IMR-90 (cell line): ENCODE results near the gene TRIM2. TPM values are rescaled to one million over a fixed set of nuclear protein-coding genes. Genes with fewer than 3 reads are reported as not detected.

Experiments
- ATAC-seq: fragments of 200-7000 bp; cut with Tn5 transposase; 2 replicates; pipeline ENCODE4 v1.9.1; 2020; ENCODE audit warnings: low read depth, mild to moderate bottlenecking, moderate library complexity
- Bru-seq: library from RNA; stranded (reverse); fragments of 400-500 nt; gene quantifications from one replicate; lab custom pipeline; 2021; lab: Mats Ljungman, UMichigan
- BruChase-seq, 2 experiments: library from RNA; stranded (reverse); fragments of 400-500 nt; gene quantifications; one replicate each; lab custom pipeline; 2021; lab: Mats Ljungman, UMichigan
- BruUV-seq: library from RNA; stranded (reverse); fragments of 400-500 nt; replicated peaks from 2 replicates; lab custom pipeline; 2021; lab: Mats Ljungman, UMichigan
- CTCF ChIA-PET: fragments of 300-600 bp; formaldehyde crosslinking; extraction: SDS; loops from one replicate; lab custom pipeline; 2021; ENCODE audit warnings: antibody characterized with exemption; lab: Yijun Ruan, JAX
- POLR2A ChIA-PET: fragments of 300-600 bp; sonication (Branson Sonifier 250); formaldehyde crosslinking; loops from one replicate; lab custom pipeline; 2022; ENCODE audit warnings: antibody characterized with exemption; ENCODE audit not compliant: unreplicated experiment; lab: Charles Lee
- DNase-seq: peaks from one replicate; pipeline ENCODE4 v3.0.0; 2013
- H2AFZ ChIP-seq: replicated peaks from 2 replicates; pipeline ENCODE3; 2013; ENCODE audit warnings: low read length, mild to moderate bottlenecking; ENCODE audit not compliant: poor library complexity
- H2AK5ac ChIP-seq: 2 replicates; pipeline ENCODE4 v1.6.1; 2013; ENCODE audit warnings: low read depth, low read length, inconsistent platforms
- H2AK9ac ChIP-seq: replicated peaks from 2 replicates; pipeline ENCODE3; 2013; ENCODE audit warnings: mild to moderate bottlenecking, low read depth, low read length, moderate library complexity; ENCODE audit not compliant: poor library complexity
- H2BK120ac ChIP-seq: 2 replicates; pipeline ENCODE4 v1.6.1; 2013; ENCODE audit warnings: low read depth, low read length, inconsistent platforms
- H2BK15ac ChIP-seq: 3 replicates; pipeline ENCODE4 v1.6.1; 2013; ENCODE audit warnings: low read depth, low read length, inconsistent platforms
- H2BK20ac ChIP-seq: 2 replicates; pipeline ENCODE4 v1.6.1; 2013; ENCODE audit warnings: low read depth, mild to moderate bottlenecking, inconsistent platforms, low read length, moderate library complexity
- H2BK5ac ChIP-seq: 2 replicates; pipeline ENCODE4 v1.6.1; 2013; ENCODE audit warnings: mild to moderate bottlenecking, low read depth, low read length, inconsistent platforms; ENCODE audit not compliant: poor library complexity, severe bottlenecking
- H3K14ac ChIP-seq: replicated peaks from 2 replicates; pipeline ENCODE4 v1.6.1; 2013; ENCODE audit warnings: low read depth, low read length, inconsistent platforms
- H3K18ac ChIP-seq: 2 replicates; pipeline ENCODE4 v1.6.1; 2013; ENCODE audit warnings: low read depth, low read length, control low read depth
- H3K23ac ChIP-seq: 2 replicates; pipeline ENCODE4 v1.6.1; 2013; ENCODE audit warnings: low read depth, low read length, inconsistent platforms
- H3K27ac ChIP-seq: 2 replicates; pipeline ENCODE4 v1.5.1; 2013; ENCODE audit warnings: mild to moderate bottlenecking, control low read depth, low read length; ENCODE audit not compliant: insufficient read depth
- H3K27me3 ChIP-seq: 2 replicates; pipeline ENCODE4 v1.6.1; 2013; ENCODE audit warnings: low read length; ENCODE audit not compliant: control insufficient read depth, insufficient read depth
- H3K36me3 ChIP-seq: 2 replicates; pipeline ENCODE4 v1.6.1; 2013; ENCODE audit warnings: low read length, mixed read lengths; ENCODE audit not compliant: control insufficient read depth, insufficient read depth
- H3K4ac ChIP-seq: 2 replicates; pipeline ENCODE4 v1.6.1; 2013; ENCODE audit warnings: low read depth, low read length, inconsistent platforms
- H3K4me1 ChIP-seq: 2 replicates; pipeline ENCODE4 v1.6.1; 2013; ENCODE audit warnings: low read length, mixed read lengths; ENCODE audit not compliant: control insufficient read depth, insufficient read depth
- H3K4me2 ChIP-seq: 2 replicates; pipeline ENCODE4 v1.6.1; 2013; ENCODE audit warnings: low read depth, mild to moderate bottlenecking, control low read depth, low read length, moderate library complexity
- H3K4me3 ChIP-seq: 2 replicates; pipeline ENCODE4 v1.5.1; 2013; ENCODE audit warnings: low read depth, mild to moderate bottlenecking, control low read depth, low read length, moderate library complexity; ENCODE audit not compliant: insufficient read depth
- H3K56ac ChIP-seq: 2 replicates; pipeline ENCODE4 v1.6.1; 2013; ENCODE audit warnings: low read length, inconsistent platforms; ENCODE audit not compliant: insufficient read depth; ENCODE audit errors: extremely low read depth
- H3K79me1 ChIP-seq, 2 experiments: 2 replicates each; pipeline ENCODE4 v1.6.1; 2013; ENCODE audit warnings: low read length in 2 of 2, inconsistent platforms in 1 of 2, low read depth in 1 of 2
- H3K9ac ChIP-seq: 2 replicates; pipeline ENCODE4 v1.6.1; 2013; ENCODE audit warnings: low read depth, low read length, control low read depth
- H3K9me1 ChIP-seq: 2 replicates; pipeline ENCODE4 v1.6.1; 2013; ENCODE audit warnings: low read length, inconsistent platforms; ENCODE audit not compliant: insufficient read depth
- H3K9me3 ChIP-seq: 2 replicates; pipeline ENCODE4 v1.6.1; 2013; ENCODE audit warnings: low read length; ENCODE audit not compliant: control insufficient read depth, insufficient read depth
- H4K20me1 ChIP-seq: 2 replicates; pipeline ENCODE4 v1.6.1; 2013; ENCODE audit warnings: low read length, inconsistent platforms; ENCODE audit not compliant: insufficient read depth
- H4K5ac ChIP-seq: 2 replicates; pipeline ENCODE4 v1.6.1; 2013; ENCODE audit warnings: mild to moderate bottlenecking, low read depth, low read length, control low read depth
- H4K8ac ChIP-seq, 2 experiments: 2 replicates each; pipeline ENCODE4 v1.6.1; 2013; ENCODE audit warnings: low read depth in 2 of 2, low read length in 2 of 2, control low read depth in 1 of 2, inconsistent platforms in 1 of 2
- H4K91ac ChIP-seq: 2 replicates; pipeline ENCODE4 v1.6.1; 2013; ENCODE audit warnings: low read depth, low read length, inconsistent platforms; ENCODE audit not compliant: insufficient read depth
- BHLHE40 ChIP-seq: fragments of 150-350 bp; IDR thresholded peaks from 2 replicates; pipeline ENCODE4 v1.6.1; 2016; ENCODE audit warnings: mild to moderate bottlenecking, low read depth, low read length
- CEBPB ChIP-seq: IDR thresholded peaks from 2 replicates; pipeline ENCODE4 v1.6.1; 2012; ENCODE audit warnings: low read depth, low read length, improper control_type of control experiment
- CHD1 ChIP-seq: IDR thresholded peaks from 2 replicates; pipeline ENCODE4 v1.6.1; 2012; ENCODE audit warnings: low read depth, low read length, improper control_type of control experiment
- FOS ChIP-seq: fragments of 150-350 bp; IDR thresholded peaks from 2 replicates; pipeline ENCODE4 v1.6.1; 2016; ENCODE audit warnings: low read depth, low read length
- MAFK ChIP-seq: IDR thresholded peaks from 2 replicates; pipeline ENCODE4 v1.6.1; 2012; ENCODE audit warnings: low read depth, low read length, improper control_type of control experiment
- MAZ ChIP-seq: IDR thresholded peaks from 2 replicates; pipeline ENCODE4 v1.6.1; 2012; ENCODE audit warnings: low read depth, mild to moderate bottlenecking, low read length, improper control_type of control experiment, moderate library complexity, borderline replicate concordance
- MXI1 ChIP-seq: IDR thresholded peaks from 2 replicates; pipeline ENCODE4 v1.6.1; 2012; ENCODE audit warnings: low read depth, mild to moderate bottlenecking, low read length, moderate library complexity, borderline replicate concordance
- NFE2L2 ChIP-seq: fragments of 150-350 bp; IDR thresholded peaks from 2 replicates; pipeline ENCODE4 v1.6.1; 2016; ENCODE audit warnings: low read depth, mild to moderate bottlenecking, low read length
- POLR2A ChIP-seq: IDR thresholded peaks from 2 replicates; pipeline ENCODE4 v1.6.1; 2012; ENCODE audit warnings: mild to moderate bottlenecking, low read depth, low read length
- RAD21 ChIP-seq: IDR thresholded peaks from 2 replicates; pipeline ENCODE4 v1.6.1; 2012; ENCODE audit warnings: low read length, improper control_type of control experiment
- RCOR1 ChIP-seq: IDR thresholded peaks from 2 replicates; pipeline ENCODE4 v1.6.1; 2012; ENCODE audit warnings: mild to moderate bottlenecking, low read length, improper control_type of control experiment; ENCODE audit not compliant: insufficient replicate concordance
- RFX5 ChIP-seq: IDR thresholded peaks from 2 replicates; pipeline ENCODE4 v1.8.0; 2012; ENCODE audit warnings: low read depth, mild to moderate bottlenecking, low read length, moderate library complexity
- SMC3 ChIP-seq: fragments of 150-350 bp; IDR thresholded peaks from 2 replicates; pipeline ENCODE4 v1.6.1; 2016; ENCODE audit warnings: low read depth, mild to moderate bottlenecking, antibody characterized with exemption, low read length, moderate library complexity
- WGBS, 2 experiments: methylation state at CpG; one replicate each; pipeline versions ENCODE4 v1.1.5 to v1.1.7; 2013; ENCODE audit warnings: missing lambda C conversion rate in 2 of 2; ENCODE audit not compliant: insufficient read length in 1 of 2; ENCODE audit errors: extremely low coverage in 2 of 2; 5-methylcytosine and 5-hydroxymethylcytosine counted together
- dilution Hi-C: fragments of 300-500 bp; cut with HindIII; formaldehyde crosslinking; loops from one replicate; pipeline ENCODE4 v1.14.3; 2018; ENCODE audit warnings: low sequenced_read_pairs; ENCODE audit not compliant: unreplicated experiment
- in situ Hi-C: fragments of 300-500 bp; cut with MboI; formaldehyde crosslinking; loops from 3 replicates; pipeline ENCODE4 v1.14.3; 2019; ENCODE audit warnings: low sequenced_read_pairs, inconsistent platforms, mixed read lengths
- intact Hi-C: fragments of 100-400 bp; cut with micrococcal nuclease; formaldehyde crosslinking; loops from 2 replicates; pipeline ENCODE4 v1.10.0; 2022
- long read RNA-seq: library from polyadenylated mRNA; unstranded; transcript quantifications from one replicate; pipeline ENCODE4 v2.0.0, GENCODE V29; 2021; ENCODE audit not compliant: unreplicated experiment
- polyA plus RNA-seq, 3 experiments: library from polyadenylated mRNA; depleted of rRNA; stranded (reverse); fragments of >200 nt; gene quantifications; 2 replicates each; pipeline ENCODE4 v1.2.3, GENCODE V29; 2012; ENCODE audit warnings: low replicate concordance in 1 of 3
- total RNA-seq: library from RNA; depleted of rRNA; stranded (reverse); fragments of >200 nt; gene quantifications from 2 replicates; pipeline ENCODE4 v1.2.3, GENCODE V29; 2012; rRNA removed
- TF ChIP-seq, protein P1 (sequence below): fragments of 150-350 bp; IDR thresholded peaks from 2 replicates; pipeline ENCODE4 v1.6.1; 2016; ENCODE audit warnings: low read depth, mild to moderate bottlenecking, low read length, moderate library complexity, borderline replicate concordance
- TF ChIP-seq, protein P2 (sequence below): conservative IDR thresholded peaks from 2 replicates; pipeline ENCODE4 v1.5.1; 2012; ENCODE audit warnings: mild to moderate bottlenecking, low read depth, low read length, improper control_type of control experiment

Gene TRIM2
- total RNA-seq (52.2 and 64.2 TPM in 2 replicates), polyA plus RNA-seq (2012; rRNA removed) (15.9 and 16.0 TPM in 2 replicates), Bru-seq, nascent RNA (percentile 75 among the genes with signal in this experiment), BruChase-seq, experiment 1, labeled RNA remaining after a 6-hour chase (percentile 75 among the genes with signal in this experiment), BruChase-seq, experiment 2, labeled RNA remaining after a 2-hour chase (percentile 73 among the genes with signal in this experiment)
- polyA plus RNA-seq (2012; cell fraction: cytosol; rRNA removed): 6.7 and 14.0 TPM in 2 replicates
- 19.2 and 24.1 TPM in 2 replicates for polyA plus RNA-seq (2012; cell fraction: nucleus; rRNA removed; ENCODE audit: low replicate concordance)
- long read RNA-seq, full-length matches to known transcripts: 1 of 28 reads
- long read RNA-seq, partial matches to known transcripts: 13 of 28 reads
- long read RNA-seq, other reads (novel, unspliced or antisense): 14 of 28 reads

GRCh38 chr4:153204247-153204671 lies at the start of gene TRIM2:
Gene TRIM2 (plus strand): TSS chr4:153204443. CDS start chr4:153204531, 88 bp downstream.
- Histone ChIP-seq H3K79me1 (no peaks in the 10 kb centered on the region), H3K36me3 (no peaks in the 10 kb centered on the region), H2AK9ac (no peak within 1 kb of the TSS), H3K14ac (no peak within 1 kb of the TSS; the same call in 1 of the 2 replicates), H3K9me1 (no peaks in the 10 kb centered on the region), H3K4me1 (peaks cover 4% of the 10 kb centered on the region), H3K9ac (peak within 1 kb of the TSS; percentile 22; the same call in 1 of the 2 replicates), H3K27ac (peak within 1 kb of the TSS; percentile 13; the same call in 1 of the 2 replicates), H3K56ac (no peak within 1 kb of the TSS), H2BK20ac (no peak within 1 kb of the TSS), H3K27me3 (no peaks in the 10 kb centered on the region), H3K23ac (peak within 1 kb of the TSS; percentile 29; the same call in 1 of the 2 replicates), H2AK5ac (no peak within 1 kb of the TSS), H2BK5ac (no peak within 1 kb of the TSS), H3K18ac (no peak within 1 kb of the TSS), H4K8ac (peak within 1 kb of the TSS in 1 of 2 experiments; percentile 51; a peak in 3 of 4 replicates), H2BK120ac (peak within 1 kb of the TSS; percentile 40), H3K9me3 (no peaks in the 10 kb centered on the region), H2BK15ac (no peak within 1 kb of the TSS; the same call in 2 of the 3 replicates), H4K91ac (no peak within 1 kb of the TSS), H2AFZ (peak within 1 kb of the TSS; percentile 85), H3K4me2 (peak within 1 kb of the TSS; percentile 57), H4K5ac (peak within 1 kb of the TSS; percentile 1; the same call in 1 of the 2 replicates), H3K4ac (no peak within 1 kb of the TSS; the same call in 1 of the 2 replicates), H3K4me3 (peak within 1 kb of the TSS; percentile 1; the same call in 1 of the 2 replicates), H4K20me1 (no peaks in the 10 kb centered on the region)
- in situ Hi-C loops: no loop called here
- 11% methylated on average over 5 of the region's 11 CpGs; no CpG with 5 or more reads in 1 of the 2 experiments for WGBS, 2 experiments
- peak; percentile 98 for ATAC-seq
- peak; percentile 78 for DNase-seq
- no TSS peak for BruUV-seq
- dilution Hi-C loops: no loop called here
- POLR2A ChIA-PET: interaction anchor here (0.9 kb wide), 1 partner anchor 18 kb away, joined by 6 read pairs; no protein-coding TSS in a partner anchor
- CTCF ChIA-PET: interaction anchor here (1.2 kb wide), 1 partner anchor 60 kb away, joined by 3 read pairs; no protein-coding TSS in a partner anchor
- intact Hi-C loops: no loop called here
- TF ChIP-seq CEBPB (no peak), CHD1 (no peak), RCOR1 (no peak), BHLHE40 (no peak), RFX5 (no peak), MXI1 (no peak), MAZ (no peak), NFE2L2 (no peak), POLR2A (no peak), MAFK (no peak), RAD21 (no peak), SMC3 (no peak), FOS (no peak)
- TF ChIP-seq, protein P1, sequence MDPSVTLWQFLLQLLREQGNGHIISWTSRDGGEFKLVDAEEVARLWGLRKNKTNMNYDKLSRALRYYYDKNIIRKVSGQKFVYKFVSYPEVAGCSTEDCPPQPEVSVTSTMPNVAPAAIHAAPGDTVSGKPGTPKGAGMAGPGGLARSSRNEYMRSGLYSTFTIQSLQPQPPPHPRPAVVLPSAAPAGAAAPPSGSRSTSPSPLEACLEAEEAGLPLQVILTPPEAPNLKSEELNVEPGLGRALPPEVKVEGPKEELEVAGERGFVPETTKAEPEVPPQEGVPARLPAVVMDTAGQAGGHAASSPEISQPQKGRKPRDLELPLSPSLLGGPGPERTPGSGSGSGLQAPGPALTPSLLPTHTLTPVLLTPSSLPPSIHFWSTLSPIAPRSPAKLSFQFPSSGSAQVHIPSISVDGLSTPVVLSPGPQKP: no peak
- TF ChIP-seq, protein P2, sequence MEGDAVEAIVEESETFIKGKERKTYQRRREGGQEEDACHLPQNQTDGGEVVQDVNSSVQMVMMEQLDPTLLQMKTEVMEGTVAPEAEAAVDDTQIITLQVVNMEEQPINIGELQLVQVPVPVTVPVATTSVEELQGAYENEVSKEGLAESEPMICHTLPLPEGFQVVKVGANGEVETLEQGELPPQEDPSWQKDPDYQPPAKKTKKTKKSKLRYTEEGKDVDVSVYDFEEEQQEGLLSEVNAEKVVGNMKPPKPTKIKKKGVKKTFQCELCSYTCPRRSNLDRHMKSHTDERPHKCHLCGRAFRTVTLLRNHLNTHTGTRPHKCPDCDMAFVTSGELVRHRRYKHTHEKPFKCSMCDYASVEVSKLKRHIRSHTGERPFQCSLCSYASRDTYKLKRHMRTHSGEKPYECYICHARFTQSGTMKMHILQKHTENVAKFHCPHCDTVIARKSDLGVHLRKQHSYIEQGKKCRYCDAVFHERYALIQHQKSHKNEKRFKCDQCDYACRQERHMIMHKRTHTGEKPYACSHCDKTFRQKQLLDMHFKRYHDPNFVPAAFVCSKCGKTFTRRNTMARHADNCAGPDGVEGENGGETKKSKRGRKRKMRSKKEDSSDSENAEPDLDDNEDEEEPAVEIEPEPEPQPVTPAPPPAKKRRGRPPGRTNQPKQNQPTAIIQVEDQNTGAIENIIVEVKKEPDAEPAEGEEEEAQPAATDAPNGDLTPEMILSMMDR: no peak
